ENCODE results near the gene OPN1LW. TPM values are rescaled to one million over a fixed set of nuclear protein-coding genes. Genes with fewer than 3 reads are reported as not detected.

OPN1LW gene
- total RNA-seq, 4 donors from 2014 or later: not detected

GRCh38 chrX:154114652-154115051, 29.4 kb upstream of the OPN1LW start:
- TF ChIP-seq CTCF (IDR thresholded peaks at IDR 0.05): no peak
- ATAC-seq (ENCODE audit: low FRiP score): no peak
- DNase-seq (ENCODE audit: low spot score): no peak

- no peak for TF ChIP-seq CTCF (IDR thresholded peaks at IDR 0.05)
- ATAC-seq (ENCODE audit: low FRiP score) (no peak), DNase-seq (ENCODE audit: low spot score) (no peak)
Measured at GRCh38 chrX:154115071-154115470, 29.0 kb upstream of the OPN1LW start.

GRCh38 chrX:154115750-154116149, 28.3 kb upstream of the OPN1LW start:
- ATAC-seq (ENCODE audit: low FRiP score) (no peak), DNase-seq (ENCODE audit: low spot score) (no peak)
- TF ChIP-seq CTCF (IDR thresholded peaks at IDR 0.05): no peak

GRCh38 chrX:154116426-154117211, 27.4 kb upstream of the OPN1LW start:
- TF ChIP-seq CTCF (IDR thresholded peaks at IDR 0.05): no peak
- ATAC-seq (ENCODE audit: low FRiP score) (no peak), DNase-seq (ENCODE audit: low spot score) (no peak)

- TF ChIP-seq CTCF (IDR thresholded peaks at IDR 0.05): no peak
- DNase-seq (ENCODE audit: low spot score) (no peak), ATAC-seq (ENCODE audit: low FRiP score) (no peak)
Measured at GRCh38 chrX:154117566-154117965, 26.5 kb upstream of the OPN1LW start.

- ATAC-seq (ENCODE audit: low FRiP score) (no peak), DNase-seq (ENCODE audit: low spot score) (no peak)
Measured at GRCh38 chrX:154120567-154120966, 23.5 kb upstream of the OPN1LW start.

More at GRCh38 chrX:154120567-154120966, 23.5 kb upstream of the OPN1LW start:
- no peak for TF ChIP-seq CTCF (IDR thresholded peaks at IDR 0.05)
